IMR-90 (cell line): Measurements from ENCODE around the gene RIMBP2. TPM values are rescaled to one million over a fixed set of nuclear protein-coding genes. Genes with fewer than 3 reads are reported as not detected.

ENCODE experiments used
- ATAC-seq: fragments of 200-7000 bp; cut with Tn5 transposase; 2 replicates; pipeline ENCODE4 v1.9.1; 2020; ENCODE audit warnings: low read depth, mild to moderate bottlenecking, moderate library complexity
- BruUV-seq: library from RNA; stranded (reverse); fragments of 400-500 nt; replicated peaks from 2 replicates; lab custom pipeline; 2021; lab: Mats Ljungman, UMichigan
- CTCF ChIA-PET: fragments of 300-600 bp; formaldehyde crosslinking; extraction: SDS; loops from one replicate; lab custom pipeline; 2021; ENCODE audit warnings: antibody characterized with exemption; lab: Yijun Ruan, JAX
- POLR2A ChIA-PET: fragments of 300-600 bp; sonication (Branson Sonifier 250); formaldehyde crosslinking; loops from one replicate; lab custom pipeline; 2022; ENCODE audit warnings: antibody characterized with exemption; ENCODE audit not compliant: unreplicated experiment; lab: Charles Lee
- DNase-seq: peaks from one replicate; pipeline ENCODE4 v3.0.0; 2013
- H2AFZ ChIP-seq: replicated peaks from 2 replicates; pipeline ENCODE3; 2013; ENCODE audit warnings: low read length, mild to moderate bottlenecking; ENCODE audit not compliant: poor library complexity
- H2AK5ac ChIP-seq: 2 replicates; pipeline ENCODE4 v1.6.1; 2013; ENCODE audit warnings: low read depth, low read length, inconsistent platforms
- H2AK9ac ChIP-seq: replicated peaks from 2 replicates; pipeline ENCODE3; 2013; ENCODE audit warnings: mild to moderate bottlenecking, low read depth, low read length, moderate library complexity; ENCODE audit not compliant: poor library complexity
- H2BK120ac ChIP-seq: 2 replicates; pipeline ENCODE4 v1.6.1; 2013; ENCODE audit warnings: low read depth, low read length, inconsistent platforms
- H2BK15ac ChIP-seq: 3 replicates; pipeline ENCODE4 v1.6.1; 2013; ENCODE audit warnings: low read depth, low read length, inconsistent platforms
- H2BK20ac ChIP-seq: 2 replicates; pipeline ENCODE4 v1.6.1; 2013; ENCODE audit warnings: low read depth, mild to moderate bottlenecking, inconsistent platforms, low read length, moderate library complexity
- H2BK5ac ChIP-seq: 2 replicates; pipeline ENCODE4 v1.6.1; 2013; ENCODE audit warnings: mild to moderate bottlenecking, low read depth, low read length, inconsistent platforms; ENCODE audit not compliant: poor library complexity, severe bottlenecking
- H3K14ac ChIP-seq: replicated peaks from 2 replicates; pipeline ENCODE4 v1.6.1; 2013; ENCODE audit warnings: low read depth, low read length, inconsistent platforms
- H3K18ac ChIP-seq: 2 replicates; pipeline ENCODE4 v1.6.1; 2013; ENCODE audit warnings: low read depth, low read length, control low read depth
- H3K23ac ChIP-seq: 2 replicates; pipeline ENCODE4 v1.6.1; 2013; ENCODE audit warnings: low read depth, low read length, inconsistent platforms
- H3K27ac ChIP-seq: 2 replicates; pipeline ENCODE4 v1.5.1; 2013; ENCODE audit warnings: mild to moderate bottlenecking, control low read depth, low read length; ENCODE audit not compliant: insufficient read depth
- H3K27me3 ChIP-seq: 2 replicates; pipeline ENCODE4 v1.6.1; 2013; ENCODE audit warnings: low read length; ENCODE audit not compliant: control insufficient read depth, insufficient read depth
- H3K36me3 ChIP-seq: 2 replicates; pipeline ENCODE4 v1.6.1; 2013; ENCODE audit warnings: low read length, mixed read lengths; ENCODE audit not compliant: control insufficient read depth, insufficient read depth
- H3K4ac ChIP-seq: 2 replicates; pipeline ENCODE4 v1.6.1; 2013; ENCODE audit warnings: low read depth, low read length, inconsistent platforms
- H3K4me1 ChIP-seq: 2 replicates; pipeline ENCODE4 v1.6.1; 2013; ENCODE audit warnings: low read length, mixed read lengths; ENCODE audit not compliant: control insufficient read depth, insufficient read depth
- H3K4me2 ChIP-seq: 2 replicates; pipeline ENCODE4 v1.6.1; 2013; ENCODE audit warnings: low read depth, mild to moderate bottlenecking, control low read depth, low read length, moderate library complexity
- H3K4me3 ChIP-seq: 2 replicates; pipeline ENCODE4 v1.5.1; 2013; ENCODE audit warnings: low read depth, mild to moderate bottlenecking, control low read depth, low read length, moderate library complexity; ENCODE audit not compliant: insufficient read depth
- H3K56ac ChIP-seq: 2 replicates; pipeline ENCODE4 v1.6.1; 2013; ENCODE audit warnings: low read length, inconsistent platforms; ENCODE audit not compliant: insufficient read depth; ENCODE audit errors: extremely low read depth
- H3K79me1 ChIP-seq, 2 experiments: 2 replicates each; pipeline ENCODE4 v1.6.1; 2013; ENCODE audit warnings: low read length in 2 of 2, inconsistent platforms in 1 of 2, low read depth in 1 of 2
- H3K9ac ChIP-seq: 2 replicates; pipeline ENCODE4 v1.6.1; 2013; ENCODE audit warnings: low read depth, low read length, control low read depth
- H3K9me1 ChIP-seq: 2 replicates; pipeline ENCODE4 v1.6.1; 2013; ENCODE audit warnings: low read length, inconsistent platforms; ENCODE audit not compliant: insufficient read depth
- H3K9me3 ChIP-seq: 2 replicates; pipeline ENCODE4 v1.6.1; 2013; ENCODE audit warnings: low read length; ENCODE audit not compliant: control insufficient read depth, insufficient read depth
- H4K20me1 ChIP-seq: 2 replicates; pipeline ENCODE4 v1.6.1; 2013; ENCODE audit warnings: low read length, inconsistent platforms; ENCODE audit not compliant: insufficient read depth
- H4K5ac ChIP-seq: 2 replicates; pipeline ENCODE4 v1.6.1; 2013; ENCODE audit warnings: mild to moderate bottlenecking, low read depth, low read length, control low read depth
- H4K8ac ChIP-seq, 2 experiments: 2 replicates each; pipeline ENCODE4 v1.6.1; 2013; ENCODE audit warnings: low read depth in 2 of 2, low read length in 2 of 2, control low read depth in 1 of 2, inconsistent platforms in 1 of 2
- H4K91ac ChIP-seq: 2 replicates; pipeline ENCODE4 v1.6.1; 2013; ENCODE audit warnings: low read depth, low read length, inconsistent platforms; ENCODE audit not compliant: insufficient read depth
- CEBPB ChIP-seq: IDR thresholded peaks from 2 replicates; pipeline ENCODE4 v1.6.1; 2012; ENCODE audit warnings: low read depth, low read length, improper control_type of control experiment
- CHD1 ChIP-seq: IDR thresholded peaks from 2 replicates; pipeline ENCODE4 v1.6.1; 2012; ENCODE audit warnings: low read depth, low read length, improper control_type of control experiment
- FOS ChIP-seq: fragments of 150-350 bp; IDR thresholded peaks from 2 replicates; pipeline ENCODE4 v1.6.1; 2016; ENCODE audit warnings: low read depth, low read length
- MAFK ChIP-seq: IDR thresholded peaks from 2 replicates; pipeline ENCODE4 v1.6.1; 2012; ENCODE audit warnings: low read depth, low read length, improper control_type of control experiment
- MAZ ChIP-seq: IDR thresholded peaks from 2 replicates; pipeline ENCODE4 v1.6.1; 2012; ENCODE audit warnings: low read depth, mild to moderate bottlenecking, low read length, improper control_type of control experiment, moderate library complexity, borderline replicate concordance
- MXI1 ChIP-seq: IDR thresholded peaks from 2 replicates; pipeline ENCODE4 v1.6.1; 2012; ENCODE audit warnings: low read depth, mild to moderate bottlenecking, low read length, moderate library complexity, borderline replicate concordance
- NFE2L2 ChIP-seq: fragments of 150-350 bp; IDR thresholded peaks from 2 replicates; pipeline ENCODE4 v1.6.1; 2016; ENCODE audit warnings: low read depth, mild to moderate bottlenecking, low read length
- POLR2A ChIP-seq: IDR thresholded peaks from 2 replicates; pipeline ENCODE4 v1.6.1; 2012; ENCODE audit warnings: mild to moderate bottlenecking, low read depth, low read length
- RAD21 ChIP-seq: IDR thresholded peaks from 2 replicates; pipeline ENCODE4 v1.6.1; 2012; ENCODE audit warnings: low read length, improper control_type of control experiment
- RCOR1 ChIP-seq: IDR thresholded peaks from 2 replicates; pipeline ENCODE4 v1.6.1; 2012; ENCODE audit warnings: mild to moderate bottlenecking, low read length, improper control_type of control experiment; ENCODE audit not compliant: insufficient replicate concordance
- RFX5 ChIP-seq: IDR thresholded peaks from 2 replicates; pipeline ENCODE4 v1.8.0; 2012; ENCODE audit warnings: low read depth, mild to moderate bottlenecking, low read length, moderate library complexity
- SMC3 ChIP-seq: fragments of 150-350 bp; IDR thresholded peaks from 2 replicates; pipeline ENCODE4 v1.6.1; 2016; ENCODE audit warnings: low read depth, mild to moderate bottlenecking, antibody characterized with exemption, low read length, moderate library complexity
- WGBS, 2 experiments: methylation state at CpG; one replicate each; pipeline versions ENCODE4 v1.1.5 to v1.1.7; 2013; ENCODE audit warnings: missing lambda C conversion rate in 2 of 2; ENCODE audit not compliant: insufficient read length in 1 of 2; ENCODE audit errors: extremely low coverage in 2 of 2; 5-methylcytosine and 5-hydroxymethylcytosine counted together
- dilution Hi-C: fragments of 300-500 bp; cut with HindIII; formaldehyde crosslinking; loops from one replicate; pipeline ENCODE4 v1.14.3; 2018; ENCODE audit warnings: low sequenced_read_pairs; ENCODE audit not compliant: unreplicated experiment
- in situ Hi-C: fragments of 300-500 bp; cut with MboI; formaldehyde crosslinking; loops from 3 replicates; pipeline ENCODE4 v1.14.3; 2019; ENCODE audit warnings: low sequenced_read_pairs, inconsistent platforms, mixed read lengths
- intact Hi-C: fragments of 100-400 bp; cut with micrococcal nuclease; formaldehyde crosslinking; loops from 2 replicates; pipeline ENCODE4 v1.10.0; 2022
- polyA plus RNA-seq, 3 experiments: library from polyadenylated mRNA; depleted of rRNA; stranded (reverse); fragments of >200 nt; gene quantifications; 2 replicates each; pipeline ENCODE4 v1.2.3, GENCODE V29; 2012; ENCODE audit warnings: low replicate concordance in 1 of 3
- total RNA-seq: library from RNA; depleted of rRNA; stranded (reverse); fragments of >200 nt; gene quantifications from 2 replicates; pipeline ENCODE4 v1.2.3, GENCODE V29; 2012
- TF ChIP-seq, protein P1 (sequence below): fragments of 150-350 bp; IDR thresholded peaks from 2 replicates; pipeline ENCODE4 v1.6.1; 2017; ENCODE audit warnings: mild to moderate bottlenecking, antibody characterized with exemption, low read length, low read depth
- TF ChIP-seq, protein P2 (sequence below): fragments of 150-350 bp; IDR thresholded peaks from 2 replicates; pipeline ENCODE4 v1.6.1; 2016; ENCODE audit warnings: low read depth, mild to moderate bottlenecking, low read length, moderate library complexity, borderline replicate concordance

Gene RIMBP2
- total and polyA plus RNA-seq, 2 of the 4 experiments (the other 2 are of a cell fraction): not detected

DNA sequence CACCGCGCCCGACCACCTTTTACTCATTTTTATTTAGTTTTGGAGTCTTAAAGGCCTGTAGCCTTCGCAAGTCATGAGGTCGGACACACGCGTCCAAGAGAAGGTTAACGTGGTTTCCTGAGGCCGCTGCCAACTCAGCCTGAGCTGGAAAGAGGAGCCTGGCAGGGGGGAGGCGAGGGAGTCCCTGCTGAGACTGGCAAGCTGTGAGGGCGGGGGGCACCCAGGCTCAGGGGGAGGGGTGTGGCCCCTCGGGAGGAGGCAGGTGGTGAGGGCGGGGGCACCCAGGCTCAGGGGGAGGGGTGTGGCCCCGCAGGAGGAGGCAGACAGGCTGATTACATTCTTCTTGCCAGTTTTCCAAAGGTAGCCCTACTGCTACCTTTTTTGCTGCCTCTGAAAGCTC is 235.2 kb downstream of the RIMBP2 start:
- Histone ChIP-seq H4K91ac (no peak overlapping the region), H3K14ac (no peak overlapping the region), H2BK120ac (no peak overlapping the region), H3K9ac (no peak overlapping the region), H4K20me1 (no peaks in the 10 kb centered on the region), H4K8ac (no peak overlapping the region), H2BK20ac (no peak overlapping the region), H3K23ac (no peak overlapping the region), H3K36me3 (no peaks in the 10 kb centered on the region), H2BK5ac (no peak overlapping the region), H2AK9ac (no peak overlapping the region), H3K4me2 (no peak overlapping the region), H2BK15ac (no peak overlapping the region), H2AK5ac (no peak overlapping the region), H3K9me1 (no peaks in the 10 kb centered on the region), H2AFZ (no peak overlapping the region), H3K27me3 (no peaks in the 10 kb centered on the region), H3K4me3 (no peak overlapping the region), H3K56ac (no peak overlapping the region), H3K79me1 (no peaks in the 10 kb centered on the region), H3K27ac (no peak overlapping the region), H4K5ac (no peak overlapping the region), H3K4ac (no peak overlapping the region), H3K18ac (no peak overlapping the region), H3K9me3 (peaks cover 46% of the 10 kb centered on the region), H3K4me1 (no peaks in the 10 kb centered on the region)
- BruUV-seq: no TSS peak
- WGBS, 2 experiments: 100% methylated on average over 4 of the region's 14 CpGs; no CpG with 5 or more reads in 1 of the 2 experiments
- ChIA-PET CTCF (no interaction called here), POLR2A (no interaction called here)
- DNase-seq: no peak
- no peak for ATAC-seq
- dilution Hi-C loops: no loop called here
- in situ Hi-C loops: no loop called here
- intact Hi-C loops: no loop called here
- no peak for TF ChIP-seq CHD1
- TF ChIP-seq MXI1: no peak
- TF ChIP-seq FOS: no peak
- TF ChIP-seq, protein P1, sequence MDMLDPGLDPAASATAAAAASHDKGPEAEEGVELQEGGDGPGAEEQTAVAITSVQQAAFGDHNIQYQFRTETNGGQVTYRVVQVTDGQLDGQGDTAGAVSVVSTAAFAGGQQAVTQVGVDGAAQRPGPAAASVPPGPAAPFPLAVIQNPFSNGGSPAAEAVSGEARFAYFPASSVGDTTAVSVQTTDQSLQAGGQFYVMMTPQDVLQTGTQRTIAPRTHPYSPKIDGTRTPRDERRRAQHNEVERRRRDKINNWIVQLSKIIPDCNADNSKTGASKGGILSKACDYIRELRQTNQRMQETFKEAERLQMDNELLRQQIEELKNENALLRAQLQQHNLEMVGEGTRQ: no peak
- TF ChIP-seq SMC3: no peak
- no peak for TF ChIP-seq NFE2L2
- no peak for TF ChIP-seq CEBPB
- TF ChIP-seq RFX5: no peak
- TF ChIP-seq, protein P2, sequence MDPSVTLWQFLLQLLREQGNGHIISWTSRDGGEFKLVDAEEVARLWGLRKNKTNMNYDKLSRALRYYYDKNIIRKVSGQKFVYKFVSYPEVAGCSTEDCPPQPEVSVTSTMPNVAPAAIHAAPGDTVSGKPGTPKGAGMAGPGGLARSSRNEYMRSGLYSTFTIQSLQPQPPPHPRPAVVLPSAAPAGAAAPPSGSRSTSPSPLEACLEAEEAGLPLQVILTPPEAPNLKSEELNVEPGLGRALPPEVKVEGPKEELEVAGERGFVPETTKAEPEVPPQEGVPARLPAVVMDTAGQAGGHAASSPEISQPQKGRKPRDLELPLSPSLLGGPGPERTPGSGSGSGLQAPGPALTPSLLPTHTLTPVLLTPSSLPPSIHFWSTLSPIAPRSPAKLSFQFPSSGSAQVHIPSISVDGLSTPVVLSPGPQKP: no peak
- TF ChIP-seq MAZ: no peak
- TF ChIP-seq POLR2A: no peak
- no peak for TF ChIP-seq RAD21
- TF ChIP-seq MAFK: no peak
- TF ChIP-seq RCOR1: no peak
